Stimulated activated memory B cell treated with anti-CD40 and anti-IgM and Interleukin-4, amounts not matched to agents 10 μg/mL and 1 μg/mL and 100 μg/mL, for 72 hours (primary cell): ENCODE data around the gene KCNG1.
A peak's percentile ranks its signal among the peaks of the same experiment; 100 is the strongest.

ENCODE experiments used
- ATAC-seq: fragments of 150-1000 bp; cut with Tn5 transposase; 2 replicates; pipeline ENCODE4 v1.10.0; 2021
- H3K27ac Mint-ChIP-seq: one replicate; pipeline ENCODE4 v1.8.0; 2022; ENCODE audit warnings: mild to moderate bottlenecking, mixed read lengths
- H3K27me3 Mint-ChIP-seq: one replicate; pipeline ENCODE4 v1.8.0; 2022; ENCODE audit warnings: mixed read lengths
- H3K36me3 Mint-ChIP-seq: one replicate; pipeline ENCODE4 v1.8.0; 2022; ENCODE audit warnings: mixed read lengths
- H3K4me1 Mint-ChIP-seq: one replicate; pipeline ENCODE4 v1.8.0; 2022; ENCODE audit warnings: mixed read lengths
- H3K4me3 Mint-ChIP-seq: one replicate; pipeline ENCODE4 v1.8.0; 2022; ENCODE audit warnings: mild to moderate bottlenecking, moderate library complexity, mixed read lengths
- H3K9me3 Mint-ChIP-seq: one replicate; pipeline ENCODE4 v1.8.0; 2022; ENCODE audit warnings: mixed read lengths

The KCNG1 gene

GRCh38 chr20:50959543-50960126 lies 63.3 kb downstream of the KCNG1 start:
- Mint-ChIP-seq H3K4me3 (peak overlapping the region; percentile 95), H3K36me3 (peaks cover 25% of the 10 kb centered on the region), H3K9me3 (no peaks in the 10 kb centered on the region), H3K4me1 (peaks cover 45% of the 10 kb centered on the region), H3K27ac (peak overlapping the region; percentile 99), H3K27me3 (no peaks in the 10 kb centered on the region)
- ATAC-seq = no peak

GRCh38 chr20:50958615-50959542 lies 64.0 kb downstream of the KCNG1 start, which contains the start of gene MOCS3:
TSS of gene MOCS3 (plus strand) at chr20:50958818. CDS start at chr20:50958843, 25 bp downstream.
- Mint-ChIP-seq H3K9me3 (no peaks in the 10 kb centered on the region), H3K4me1 (peaks cover 45% of the 10 kb centered on the region), H3K4me3 (peak within 1 kb of the TSS; percentile 95), H3K27me3 (no peaks in the 10 kb centered on the region), H3K27ac (peak within 1 kb of the TSS; percentile 99), H3K36me3 (peaks cover 26% of the 10 kb centered on the region)
- ATAC-seq = peak; percentile 88

GRCh38 chr20:50957798-50958614 lies 64.9 kb downstream of the KCNG1 start, which contains the start of gene DPM1:
TSS of gene DPM1 (minus strand) at chr20:50958532. CDS start at chr20:50958523, 9 bp downstream.
- peaks cover 22% of the 10 kb centered on the region for H3K36me3 Mint-ChIP-seq
- H3K4me1 Mint-ChIP-seq = peaks cover 45% of the 10 kb centered on the region

DNA sequence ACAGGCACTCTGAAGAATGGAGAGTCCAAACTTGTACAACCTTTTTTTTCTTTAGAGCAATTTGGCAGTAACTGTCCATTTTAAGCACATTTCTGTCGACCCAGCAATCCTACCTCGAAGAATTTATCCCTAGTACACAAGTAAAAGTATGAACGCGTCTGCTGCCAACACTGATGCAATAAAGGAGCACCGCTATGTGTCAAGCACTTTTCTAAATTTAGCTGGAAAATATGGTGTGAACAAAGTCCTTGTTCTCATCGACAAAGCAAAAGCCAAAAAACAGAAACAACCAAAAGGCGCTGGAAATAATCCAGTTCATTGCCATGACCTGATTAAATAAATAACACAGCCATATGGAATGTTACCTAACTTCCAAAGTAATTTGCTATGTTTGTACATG lies 65.6 kb downstream of the KCNG1 start:
- Mint-ChIP-seq H3K27ac (peak overlapping the region; percentile 99), H3K36me3 (peaks cover 14% of the 10 kb centered on the region), H3K27me3 (no peaks in the 10 kb centered on the region), H3K4me1 (peaks cover 41% of the 10 kb centered on the region), H3K4me3 (peak overlapping the region; percentile 95), H3K9me3 (no peaks in the 10 kb centered on the region)
- ATAC-seq = no peak

More at GRCh38 chr20:50957798-50958614, 64.9 kb downstream of the KCNG1 start, which contains the start of gene DPM1:
- Mint-ChIP-seq H3K27ac (peak within 1 kb of the TSS; percentile 99), H3K9me3 (no peaks in the 10 kb centered on the region), H3K27me3 (no peaks in the 10 kb centered on the region), H3K4me3 (peak within 1 kb of the TSS; percentile 95)
- peak; percentile 95 for ATAC-seq

GRCh38 chr20:50953821-50954220 lies 69.1 kb downstream of the KCNG1 start:
- H3K36me3 Mint-ChIP-seq = peaks cover 27% of the 10 kb centered on the region
- H3K27me3 Mint-ChIP-seq = no peaks in the 10 kb centered on the region
- H3K4me3 Mint-ChIP-seq = no peak overlapping the region
- peaks cover 31% of the 10 kb centered on the region for H3K4me1 Mint-ChIP-seq
- H3K27ac Mint-ChIP-seq = no peak overlapping the region
- no peaks in the 10 kb centered on the region for H3K9me3 Mint-ChIP-seq
- no peak for ATAC-seq
